HG03571 (cell line): ENCODE results near the gene CHCHD4.

Experiments used
- ATAC-seq: cut with Tn5 transposase; IDR thresholded peaks from one replicate; pipeline ENCODE4 v1.9.1; 2021; ENCODE audit not compliant: unreplicated experiment

Gene CHCHD4

DNA sequence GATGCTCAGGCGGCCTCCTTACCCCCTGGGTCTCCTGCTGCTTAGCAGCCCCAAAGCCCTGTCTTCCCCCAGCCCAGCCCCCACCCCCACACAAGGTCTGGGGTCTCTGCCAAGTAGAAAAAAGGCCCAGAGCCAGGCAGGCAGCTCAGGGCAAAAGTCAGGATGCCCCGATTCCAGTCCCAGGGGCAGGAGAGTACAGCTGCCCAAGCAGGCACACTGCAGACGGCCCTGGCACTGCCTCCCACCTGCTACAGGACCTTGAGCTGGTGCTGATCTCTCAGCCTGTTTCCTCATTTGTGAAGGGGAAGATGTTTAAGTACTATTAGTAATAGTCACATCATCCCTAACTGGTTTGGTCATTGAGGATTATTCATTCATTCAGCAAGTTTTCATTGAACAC is 12.8 kb upstream of the CHCHD4 start:
- no peak for ATAC-seq

DNA sequence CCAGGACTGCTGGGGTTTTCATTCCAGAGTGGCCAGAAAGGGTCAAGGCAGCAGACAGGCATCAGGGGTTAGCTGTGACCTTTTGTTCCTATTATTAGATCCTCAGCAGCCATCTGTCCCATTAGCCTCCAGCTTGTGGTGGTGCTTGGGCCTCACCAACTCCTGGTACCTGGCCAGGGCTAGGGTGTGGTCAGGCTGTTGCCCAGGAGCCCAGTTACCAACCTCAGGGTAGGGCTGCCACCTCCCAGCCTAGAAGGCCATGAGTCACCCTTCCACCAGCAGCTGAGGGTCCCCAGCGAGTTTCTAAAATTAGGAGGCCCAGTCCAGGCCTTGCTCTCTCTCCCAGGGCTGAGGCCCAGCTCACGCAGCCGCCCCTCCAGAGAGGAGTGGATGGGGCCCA is 12.3 kb upstream of the CHCHD4 start:
- no peak for ATAC-seq

DNA sequence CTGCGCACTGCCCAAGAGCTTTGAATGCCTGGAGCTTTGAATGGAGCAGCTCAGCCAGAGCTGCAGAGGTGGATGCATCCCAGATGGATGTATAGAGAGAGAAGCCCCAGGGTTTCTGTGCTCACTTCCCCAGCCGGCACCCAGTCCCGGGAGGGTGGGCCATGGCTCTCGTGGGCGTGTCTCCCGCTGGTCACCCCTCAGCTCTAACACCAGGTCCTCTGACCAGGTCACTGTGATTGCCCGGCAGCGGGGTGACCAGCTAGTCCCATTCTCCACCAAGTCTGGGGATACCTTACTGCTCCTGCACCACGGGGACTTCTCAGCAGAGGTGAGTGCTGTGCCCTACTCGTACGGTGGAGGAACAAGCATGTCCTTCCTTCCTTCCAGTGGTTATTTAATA is 10.9 kb upstream of the CHCHD4 start:
- ATAC-seq = no peak

DNA sequence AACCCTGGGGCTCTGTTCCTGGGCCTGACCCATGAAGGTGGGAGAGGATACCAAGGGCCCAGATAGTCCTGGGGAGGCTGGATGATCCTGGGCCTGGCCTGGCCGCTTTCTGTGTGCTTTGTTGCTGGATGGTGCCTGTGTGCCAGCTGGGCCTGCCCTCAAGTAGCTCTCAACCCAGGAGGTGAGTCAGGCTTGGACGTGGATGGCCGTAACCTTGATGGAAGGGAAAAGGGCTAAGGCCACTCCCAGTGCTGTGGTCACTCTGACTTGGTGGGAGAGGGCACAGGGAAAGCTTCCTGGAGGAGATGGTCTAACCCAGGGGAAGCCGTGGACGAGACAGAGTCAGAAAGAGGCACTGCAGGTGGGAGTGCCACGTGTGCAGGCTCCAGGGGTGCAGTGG is 9.6 kb upstream of the CHCHD4 start:
- ATAC-seq = no peak

DNA sequence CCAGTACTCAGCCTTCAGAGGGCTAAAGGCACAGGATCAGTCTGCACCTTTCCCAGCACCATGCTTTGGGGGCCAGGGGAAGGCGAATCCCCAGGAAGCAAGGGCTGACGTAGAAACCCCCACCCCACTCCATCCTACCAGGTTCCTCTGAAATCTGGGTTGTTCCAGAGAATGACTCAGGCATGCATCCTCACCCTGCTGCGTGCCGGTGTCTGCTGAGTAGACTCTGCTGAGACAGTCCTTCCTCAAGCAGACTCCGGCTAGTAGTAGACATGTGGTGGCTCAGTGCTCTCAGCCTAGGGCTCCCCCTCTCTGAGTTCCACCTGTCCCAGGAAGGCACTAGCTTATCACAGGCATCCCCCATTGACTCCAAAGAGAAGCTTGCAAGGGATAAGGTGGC is 9.2 kb upstream of the CHCHD4 start:
- ATAC-seq = no peak

DNA sequence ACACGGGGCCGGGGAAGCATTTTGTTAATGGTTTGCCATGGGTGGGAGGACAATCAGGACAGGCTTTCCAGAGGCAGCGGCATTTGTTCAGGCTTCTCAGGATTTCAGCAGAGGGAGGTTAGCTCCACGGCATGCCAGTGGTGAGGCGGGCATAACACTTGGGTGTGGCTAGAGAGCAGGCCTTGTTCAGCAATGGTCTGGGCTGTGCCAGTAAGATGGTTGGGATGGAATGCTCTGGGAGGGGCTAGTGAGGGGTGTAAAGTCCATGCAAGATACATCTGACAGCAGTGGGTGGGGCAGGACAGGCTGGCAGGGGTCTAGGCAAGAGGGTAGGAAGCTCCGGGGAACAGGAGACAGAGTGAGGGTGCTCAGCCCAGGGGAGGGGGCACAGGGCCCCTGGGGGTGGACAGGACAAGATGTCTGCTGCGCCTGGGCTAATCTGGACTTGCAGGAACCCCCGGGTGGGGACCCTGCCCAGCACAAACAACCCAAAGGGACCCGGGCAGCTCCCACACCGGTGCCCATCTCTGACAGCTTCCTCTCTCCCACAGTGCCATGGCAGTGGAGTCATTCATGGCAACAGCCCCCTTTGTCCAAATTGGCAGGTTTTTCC is 8.6 kb upstream of the CHCHD4 start:
- no peak for ATAC-seq

DNA sequence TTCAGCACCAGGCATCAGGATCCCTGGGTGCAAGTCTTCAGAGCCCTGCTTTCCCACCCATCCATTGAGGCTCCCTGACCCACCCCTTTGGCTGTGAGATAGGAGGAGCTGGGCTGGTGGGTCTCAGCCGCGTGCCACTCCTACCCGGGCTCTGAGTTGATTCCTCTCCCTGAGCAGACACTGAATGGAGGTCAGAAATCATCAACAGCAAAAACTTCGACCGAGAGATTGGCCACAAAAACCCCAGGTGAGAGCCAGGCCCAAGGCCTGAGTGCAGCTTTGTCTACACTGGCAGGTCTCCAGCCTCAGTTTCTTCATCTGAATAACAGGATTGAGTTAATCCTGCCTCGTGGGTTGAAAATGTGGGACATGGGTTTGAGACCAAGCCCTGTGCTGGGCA is 8.0 kb upstream of the CHCHD4 start:
- ATAC-seq = no peak

DNA sequence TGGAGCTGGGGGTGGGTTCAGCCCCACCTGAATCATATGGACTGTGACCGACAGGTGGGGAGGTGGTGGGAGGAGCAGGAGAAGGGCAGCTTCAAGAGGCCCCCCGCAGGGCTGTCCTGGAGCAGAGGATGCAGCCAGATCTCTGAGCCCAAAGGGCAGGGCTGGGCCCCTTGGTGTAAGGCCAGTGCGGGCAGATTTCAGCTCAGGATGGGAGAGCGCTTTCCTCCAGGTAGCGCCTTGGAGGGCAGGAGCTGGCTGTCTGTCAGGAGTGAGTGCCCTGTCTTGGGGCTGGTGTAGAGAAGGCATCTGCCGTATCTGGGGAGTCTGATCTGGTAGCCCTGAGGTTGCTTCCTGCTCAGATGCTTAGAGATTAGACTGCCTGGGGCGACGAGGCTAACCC is 7.5 kb upstream of the CHCHD4 start:
- no peak for ATAC-seq

DNA sequence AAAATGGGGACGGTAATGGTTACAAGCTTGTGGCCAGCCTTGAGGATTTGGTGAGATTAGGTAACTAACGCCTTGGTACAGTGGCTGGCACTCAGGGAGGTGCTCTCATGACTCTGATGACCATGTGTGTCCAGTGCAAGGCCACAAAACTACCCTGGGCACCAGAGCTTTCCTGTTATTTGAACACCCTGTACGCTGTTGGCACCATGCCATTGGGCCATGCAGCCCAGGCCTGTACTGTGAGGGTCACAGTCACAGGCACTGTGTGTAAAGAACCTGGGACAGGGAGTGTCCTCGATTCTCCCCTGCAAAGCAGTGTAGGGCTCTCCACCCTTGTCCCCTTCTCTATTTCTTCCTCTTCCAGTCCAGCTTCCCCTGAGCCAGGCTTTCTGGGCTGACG is 6.5 kb upstream of the CHCHD4 start:
- no peak for ATAC-seq

DNA sequence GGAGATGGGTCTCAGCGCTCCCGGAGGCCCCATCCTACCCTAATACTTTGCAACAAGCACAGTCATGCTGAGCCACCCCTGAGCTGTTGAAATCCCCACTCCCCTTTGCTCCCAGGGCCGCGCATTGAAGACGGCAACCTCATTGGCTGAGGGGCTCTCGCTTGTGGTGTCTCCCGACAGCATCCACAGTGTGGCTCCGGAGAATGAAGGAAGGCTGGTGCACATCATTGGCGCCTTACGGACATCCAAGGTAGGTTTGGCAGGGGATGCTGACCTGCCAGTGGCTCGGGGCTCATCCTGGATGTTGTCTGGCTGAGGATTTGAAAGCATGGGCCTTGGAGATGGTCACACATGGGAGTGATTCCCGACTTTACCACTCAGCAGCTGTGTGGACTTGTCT is 6.0 kb upstream of the CHCHD4 start:
- ATAC-seq = no peak

DNA sequence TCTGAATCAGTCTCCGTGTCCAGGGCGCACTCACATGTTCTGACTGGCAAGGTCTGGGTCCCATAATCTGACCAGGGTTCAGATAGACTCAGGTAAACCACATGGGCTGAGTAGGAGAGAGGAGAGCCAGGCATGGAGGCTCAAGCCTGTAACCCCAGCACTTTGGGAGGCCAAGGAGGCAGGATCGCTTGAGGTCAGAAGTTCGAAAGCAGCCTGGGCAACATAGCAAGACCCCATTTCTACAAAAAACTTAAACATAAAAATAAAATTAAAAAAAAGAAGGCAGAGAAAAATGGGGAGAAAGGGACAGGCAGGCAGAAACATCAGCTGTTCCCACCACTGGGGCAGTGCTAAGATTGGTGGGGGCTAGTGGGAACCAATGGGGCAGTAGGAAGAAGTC is 5.6 kb upstream of the CHCHD4 start:
- no peak for ATAC-seq

DNA sequence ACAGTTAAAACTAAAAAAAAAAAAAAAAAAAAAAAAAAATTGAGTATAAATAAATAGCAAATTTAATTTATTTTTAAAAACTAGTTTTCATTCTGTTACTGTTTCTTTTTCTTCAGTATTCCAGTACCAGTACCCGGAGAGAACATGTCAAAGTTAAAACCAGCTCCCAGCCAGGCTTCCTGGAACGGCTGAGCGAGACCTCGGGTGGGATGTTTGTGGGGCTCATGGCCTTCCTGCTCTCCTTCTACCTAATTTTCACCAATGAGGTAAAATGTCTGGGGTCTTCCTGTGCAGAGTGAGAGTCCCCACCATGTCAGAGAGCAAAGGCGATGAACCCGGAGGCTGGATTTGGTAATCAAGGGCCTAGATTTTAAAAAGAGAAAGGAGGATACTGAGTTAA is 4.6 kb upstream of the CHCHD4 start:
- ATAC-seq = no peak

DNA sequence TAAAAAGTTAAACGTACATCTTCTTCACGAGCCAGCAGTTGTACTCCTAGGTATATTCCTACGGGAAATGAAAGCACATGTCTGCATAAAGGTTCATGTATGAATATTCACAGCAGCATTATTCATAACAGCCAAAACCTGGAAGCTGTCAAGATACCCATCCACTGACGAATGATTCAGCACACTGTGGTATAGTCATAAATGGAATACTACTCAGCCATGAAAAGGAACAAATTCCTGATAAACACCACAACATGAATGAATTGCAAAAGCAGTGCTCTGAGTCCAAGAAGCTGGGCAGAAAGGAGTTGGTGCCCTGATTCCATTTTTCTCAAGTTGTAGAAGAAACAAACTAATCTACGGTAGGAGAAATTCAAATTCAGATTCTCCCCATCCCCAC is 4.1 kb upstream of the CHCHD4 start:
- ATAC-seq = no peak

DNA sequence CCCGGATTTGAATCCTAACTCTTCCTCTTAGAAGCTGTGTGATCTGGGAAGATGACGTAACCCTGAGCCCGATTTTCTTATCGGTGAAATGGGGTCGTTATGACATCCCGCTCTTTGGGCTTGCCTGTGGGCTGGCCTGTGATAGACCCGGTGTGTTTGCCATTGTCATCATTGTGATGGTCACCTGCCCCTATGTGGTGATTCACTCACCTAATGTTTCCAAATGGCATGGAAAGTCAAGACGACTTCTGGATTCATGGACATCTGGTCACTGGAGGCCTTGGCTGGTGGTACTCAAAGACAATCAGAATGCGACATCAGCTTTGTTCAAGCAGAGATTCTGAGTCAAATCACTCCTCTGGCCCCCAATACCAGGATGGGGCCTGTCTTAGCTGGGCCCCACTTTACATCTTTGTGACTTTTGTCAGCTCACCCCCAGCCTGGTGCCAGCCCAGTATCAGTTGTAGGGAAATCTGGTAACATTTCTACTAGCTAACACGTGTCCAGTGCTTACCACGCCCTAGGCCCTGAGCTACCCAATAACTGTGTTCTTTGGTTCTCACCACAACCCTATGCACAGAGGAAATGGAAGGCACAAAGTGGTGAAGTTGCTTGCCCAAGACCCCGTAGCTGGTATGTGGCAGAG is 3.0 kb upstream of the CHCHD4 start:
- no peak for ATAC-seq

DNA sequence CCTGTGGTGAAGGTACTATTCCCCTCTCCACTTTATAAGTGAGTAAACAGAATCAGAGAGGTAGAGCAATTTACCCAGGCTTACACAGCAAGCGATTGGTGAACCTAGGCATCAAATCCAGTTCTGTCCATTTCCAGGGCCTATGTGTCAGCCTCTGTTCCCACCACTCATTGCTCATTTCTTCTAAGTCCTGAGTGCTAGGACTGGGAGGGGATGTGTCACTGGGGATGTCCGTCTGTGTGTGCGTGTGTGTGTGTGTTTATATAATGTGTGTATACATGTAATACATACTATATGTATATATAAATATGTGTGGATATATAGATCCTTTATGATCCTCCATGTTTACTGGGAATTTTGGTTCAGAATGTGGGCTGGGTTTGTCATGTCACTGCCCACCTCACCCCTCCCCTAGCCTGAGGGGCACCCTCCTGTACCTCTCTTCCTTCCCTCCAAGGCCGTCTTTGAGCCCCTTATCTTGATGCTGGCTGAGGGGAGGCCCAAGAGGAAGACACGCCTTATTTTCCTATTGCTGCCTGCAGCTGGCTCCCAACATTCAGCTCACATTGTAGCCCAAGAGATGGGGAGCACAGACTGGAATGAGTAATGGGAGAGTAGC is 2.3 kb upstream of the CHCHD4 start:
- ATAC-seq = no peak

DNA sequence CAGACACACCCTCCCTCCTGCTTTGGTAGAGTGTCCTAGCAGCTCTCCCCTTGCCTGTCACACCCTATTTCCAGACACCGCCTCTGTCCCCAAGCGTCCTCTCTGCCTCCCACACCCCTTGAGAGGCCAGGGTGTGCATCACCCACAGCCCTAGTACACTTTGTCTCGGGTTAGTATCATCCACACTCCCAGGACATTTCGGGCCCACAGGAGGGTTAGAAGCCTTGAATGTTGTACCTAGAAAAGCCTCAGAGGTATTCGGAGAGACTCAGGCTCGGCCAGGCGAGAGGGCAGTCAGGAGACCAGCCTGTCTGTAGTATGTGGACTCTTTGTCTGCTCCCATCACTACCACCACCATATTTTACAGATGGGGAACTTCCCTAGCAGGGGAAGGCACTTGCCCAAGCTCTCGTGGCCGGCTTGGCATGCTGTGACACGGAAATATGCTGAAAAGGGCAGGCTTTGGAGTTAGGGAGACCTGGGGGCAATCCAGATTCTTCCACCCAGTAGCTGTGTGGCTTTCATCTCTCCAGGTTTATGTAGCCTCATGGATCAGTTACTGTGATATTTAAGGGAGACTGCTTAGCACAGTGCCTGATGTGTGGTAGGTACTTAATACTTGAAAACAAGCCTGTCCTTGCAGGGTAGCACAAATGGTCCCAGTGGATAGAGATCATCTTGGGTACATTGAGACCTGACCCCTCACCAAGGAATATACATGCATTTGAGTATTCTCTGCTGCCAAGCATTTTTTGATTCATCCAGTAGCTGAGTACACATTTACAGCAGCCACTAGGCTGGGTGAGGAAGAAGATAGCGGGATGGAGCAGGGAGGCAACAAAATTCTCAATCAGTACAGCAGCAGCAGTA is 1.6 kb upstream of the CHCHD4 start:
- ATAC-seq = no peak

DNA sequence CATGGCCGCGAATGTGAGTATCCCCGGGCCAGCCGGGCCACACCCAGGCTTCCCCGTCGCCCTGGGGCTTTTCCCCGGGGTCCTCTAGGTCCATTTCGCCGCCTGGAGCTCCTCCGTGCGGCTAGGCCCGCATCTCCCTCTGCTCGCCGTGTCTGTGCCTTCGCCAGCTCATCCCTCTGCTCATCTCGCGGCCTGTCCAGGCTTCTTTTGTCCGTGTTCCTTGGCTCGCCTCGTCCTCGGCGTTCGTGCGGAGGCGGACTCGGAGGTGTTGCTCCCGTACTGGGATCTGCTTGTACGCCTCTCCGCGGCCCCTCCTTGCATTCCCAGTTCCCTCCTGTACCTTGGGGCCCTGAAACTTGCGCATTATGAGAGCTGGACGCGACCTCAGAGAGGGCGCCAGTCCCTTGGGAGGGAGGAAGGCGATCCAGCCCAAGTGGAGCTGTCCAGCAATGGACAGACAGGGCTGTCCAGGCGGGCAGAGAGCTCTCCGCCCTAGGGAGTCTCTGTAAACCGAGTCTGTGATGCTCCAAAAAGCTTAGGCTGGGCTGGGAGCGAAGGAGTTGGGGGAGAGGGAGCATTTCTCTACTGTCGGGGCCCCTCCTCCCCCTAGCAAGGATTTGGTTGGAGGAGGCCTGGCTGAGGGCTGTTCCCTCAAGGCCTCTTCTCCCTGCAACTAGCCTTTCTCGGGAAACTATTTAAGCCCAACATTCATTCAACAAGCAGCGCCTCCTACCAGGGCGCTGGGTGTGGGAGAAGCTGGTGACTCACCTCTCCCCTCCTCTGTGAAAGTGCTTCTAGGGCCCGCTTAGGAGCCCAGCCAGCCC is 735 bp upstream of the CHCHD4 start:
- peak; percentile 20 for ATAC-seq

DNA sequence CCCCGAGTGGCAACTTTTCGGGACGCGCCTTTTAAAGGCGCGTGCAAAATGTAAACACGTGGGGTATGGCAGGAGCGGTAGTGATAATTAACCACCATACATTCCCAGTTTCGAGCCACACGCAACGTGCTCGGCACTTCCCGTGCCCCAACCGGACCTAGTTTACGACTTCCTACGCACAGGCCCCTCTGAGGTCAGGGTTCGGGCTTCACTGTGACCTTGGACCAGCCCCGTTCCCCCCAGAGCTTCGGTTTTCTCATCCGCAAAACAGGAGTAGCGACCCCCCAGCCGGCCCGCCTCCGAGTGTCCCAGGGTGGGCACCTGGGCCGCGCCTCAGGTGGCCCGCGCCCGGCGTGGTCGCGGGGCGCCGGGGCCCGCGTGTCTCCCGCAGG is 451 bp downstream of the CHCHD4 start:
- ATAC-seq = peak; percentile 26

DNA sequence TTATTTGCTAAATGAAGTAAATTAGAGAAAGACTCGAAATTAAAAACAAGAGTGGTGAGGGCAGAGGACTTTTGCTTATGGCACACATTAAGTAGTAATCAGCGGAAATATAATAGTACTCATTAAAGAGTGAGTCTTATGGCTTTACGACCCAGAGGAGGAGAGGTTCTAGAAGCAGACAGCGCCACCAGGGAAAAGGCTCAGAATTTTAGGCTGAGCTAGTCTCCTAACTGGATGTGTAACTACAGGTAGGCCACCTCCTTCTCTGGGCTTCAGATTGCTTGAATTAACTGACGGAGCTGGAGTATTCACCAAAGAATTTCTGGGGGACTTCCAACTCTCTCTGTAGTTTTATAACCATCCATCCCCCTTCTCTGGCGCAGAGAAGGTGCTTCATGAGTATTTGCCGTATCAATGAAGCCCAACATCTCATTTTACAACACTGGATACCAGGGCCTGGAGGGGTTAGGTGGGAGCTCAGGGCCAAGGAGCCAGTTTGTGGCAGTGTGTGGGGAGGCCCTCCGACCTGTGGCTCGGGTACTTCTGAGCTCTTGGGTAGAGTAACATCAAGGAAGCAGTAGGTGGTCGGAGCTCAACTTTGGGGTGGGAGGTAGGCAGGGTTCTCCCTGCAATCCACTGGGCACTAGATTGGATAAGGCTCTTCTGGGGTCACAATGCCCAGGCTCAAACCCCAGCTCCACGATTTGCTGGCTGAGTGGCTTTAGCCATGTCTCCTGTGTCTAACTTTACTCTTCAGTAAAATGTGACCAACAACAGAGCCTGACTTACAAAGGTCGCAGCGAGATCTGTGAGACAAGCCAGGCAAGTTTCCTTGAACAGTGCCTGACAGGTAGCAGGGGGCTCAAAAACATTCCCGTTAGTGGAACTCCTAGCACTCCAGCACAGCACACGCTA is 1.1 kb downstream of the CHCHD4 start:
- no peak for ATAC-seq

DNA sequence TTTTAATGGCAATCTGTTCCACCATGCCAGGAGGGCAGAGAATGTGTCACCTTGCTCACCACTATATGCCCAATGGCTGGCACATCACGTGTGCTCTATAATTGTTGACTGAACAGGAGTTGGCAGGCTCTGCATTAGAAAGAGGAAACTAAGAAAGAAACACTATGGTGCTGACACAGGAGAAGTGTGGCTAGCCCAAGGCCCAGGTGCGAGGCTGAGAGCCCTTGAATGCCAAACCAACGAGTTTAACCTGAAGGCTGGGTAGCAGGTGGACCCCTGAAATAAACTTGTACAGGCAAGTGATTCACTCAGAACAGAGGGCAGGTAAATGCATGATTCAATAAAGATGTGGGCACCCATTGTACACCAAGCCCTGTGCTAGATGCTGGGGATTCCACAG is 2.4 kb downstream of the CHCHD4 start:
- no peak for ATAC-seq
